AG08396 (cell line): Measurements from ENCODE around the gene PCDHA10.

Source experiments
- DNase-seq: peaks from one replicate; pipeline ENCODE4 v3.0.0; 2012; ENCODE audit warnings: low spot score, mixed read lengths

The PCDHA10 gene

DNA sequence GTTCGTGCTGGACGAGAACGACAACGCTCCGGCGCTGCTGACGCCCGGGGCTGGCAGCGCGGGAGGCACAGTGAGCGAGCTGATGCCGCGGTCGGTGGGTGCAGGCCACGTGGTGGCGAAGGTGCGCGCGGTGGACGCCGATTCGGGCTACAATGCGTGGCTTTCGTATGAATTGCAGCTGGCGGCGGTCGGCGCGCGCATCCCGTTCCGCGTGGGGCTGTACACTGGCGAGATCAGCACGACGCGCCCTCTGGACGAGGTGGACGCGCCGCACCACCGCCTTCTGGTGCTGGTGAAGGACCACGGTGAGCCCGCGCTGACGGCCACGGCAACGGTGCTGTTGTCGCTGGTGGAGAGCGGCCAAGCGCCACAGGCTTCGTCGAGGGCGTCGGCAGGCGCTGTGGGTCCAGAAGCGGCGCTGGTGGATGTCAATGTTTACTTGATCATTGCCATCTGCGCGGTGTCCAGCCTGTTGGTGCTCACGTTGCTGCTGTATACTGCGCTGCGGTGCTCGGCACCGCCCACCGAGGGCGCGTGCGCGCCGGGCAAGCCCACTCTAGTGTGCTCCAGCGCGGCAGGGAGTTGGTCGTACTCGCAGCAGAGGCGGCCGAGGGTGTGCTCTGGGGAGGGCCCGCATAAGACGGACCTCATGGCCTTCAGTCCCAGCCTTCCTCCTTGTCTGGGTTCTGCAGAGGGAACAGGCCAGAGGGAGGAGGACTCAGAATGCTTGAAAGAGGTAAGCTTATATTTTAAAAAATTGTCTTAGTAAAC is 28.4 kb downstream of the PCDHA10 start:
- DNase-seq, result no peak

DNA sequence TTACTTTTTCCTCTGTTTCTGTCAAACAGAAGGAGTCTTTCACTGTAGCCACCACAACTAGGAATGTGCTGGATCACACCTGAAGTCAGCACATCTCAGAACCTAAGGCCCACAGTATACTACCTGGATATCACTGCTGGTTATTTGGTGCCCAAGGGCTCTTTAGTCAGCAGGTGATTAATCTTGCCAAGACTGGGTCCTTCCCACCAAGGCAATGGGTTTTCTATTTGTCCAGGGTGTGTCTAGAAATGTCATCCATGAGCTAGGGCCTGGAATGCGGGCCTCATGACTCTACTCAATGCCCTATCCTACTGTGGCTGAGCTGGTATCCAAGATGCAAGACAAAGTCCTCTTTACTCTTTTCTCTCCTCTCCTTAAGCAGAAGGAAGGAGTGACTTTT is 60.6 kb downstream of the PCDHA10 start:
- no peak for DNase-seq
